DMS79 treated with DMSO at 0.1 percent for 48 hours (cell line): Measurements from ENCODE around the gene SLC25A42.
"Not testable (repeated sequence)": the region's sequence is repeated elsewhere in the genome, so short reads cannot be mapped to it uniquely, and the experiment has no call there.

Experiments used
- DNase-seq: peaks from one replicate; lab custom pipeline; 2025; lab: John Stamatoyannopoulos, UW

Gene SLC25A42

GRCh38 chr19:19105365-19106055 lies 41.7 kb downstream of the SLC25A42 start:
- peak; percentile 92 for DNase-seq

- peak; percentile 92 for DNase-seq
Measured at GRCh38 chr19:19106056-19106551, 42.3 kb downstream of the SLC25A42 start.

DNA sequence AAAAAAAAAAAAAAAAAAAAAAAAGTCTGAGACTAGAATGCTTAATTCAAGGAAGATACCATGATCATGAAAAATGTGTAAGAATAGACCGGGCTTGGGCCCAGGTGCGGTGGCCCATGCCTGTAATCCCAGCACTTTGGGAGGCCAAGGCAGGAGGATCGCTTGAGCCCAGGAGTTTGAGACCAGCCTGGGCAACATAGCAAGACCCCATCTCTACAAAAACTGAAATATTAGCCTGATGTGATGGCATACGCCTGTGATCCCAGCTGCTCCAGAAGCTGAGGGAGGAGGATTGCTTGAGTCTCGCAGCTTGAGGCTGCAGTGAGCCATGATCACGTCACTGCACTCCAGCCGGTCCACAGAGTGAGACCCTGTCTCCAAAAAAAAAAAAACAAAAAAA lies 43.1 kb downstream of the SLC25A42 start:
- DNase-seq, result not testable (repeated sequence)

DNA sequence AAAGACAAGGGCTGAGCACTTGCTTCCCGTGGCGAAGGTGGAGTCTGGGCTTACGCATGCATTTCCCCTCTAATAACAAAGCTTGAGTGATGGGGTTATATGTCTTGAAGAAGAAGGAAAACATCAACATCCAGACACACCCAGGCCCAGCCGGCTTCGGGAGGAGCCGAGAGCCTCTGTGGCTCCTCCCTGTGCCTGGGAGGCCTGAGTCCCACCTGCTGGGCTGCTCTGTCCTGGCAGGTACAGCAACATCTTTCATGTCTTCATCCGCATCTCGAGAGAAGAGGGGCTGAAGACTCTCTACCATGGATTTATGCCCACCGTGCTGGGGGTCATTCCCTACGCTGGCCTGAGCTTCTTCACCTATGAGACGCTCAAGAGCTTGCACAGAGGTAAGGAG lies 43.9 kb downstream of the SLC25A42 start:
- DNase-seq, result no peak

GRCh38 chr19:19109601-19110000 lies 45.8 kb downstream of the SLC25A42 start:
- DNase-seq, result no peak

DNA sequence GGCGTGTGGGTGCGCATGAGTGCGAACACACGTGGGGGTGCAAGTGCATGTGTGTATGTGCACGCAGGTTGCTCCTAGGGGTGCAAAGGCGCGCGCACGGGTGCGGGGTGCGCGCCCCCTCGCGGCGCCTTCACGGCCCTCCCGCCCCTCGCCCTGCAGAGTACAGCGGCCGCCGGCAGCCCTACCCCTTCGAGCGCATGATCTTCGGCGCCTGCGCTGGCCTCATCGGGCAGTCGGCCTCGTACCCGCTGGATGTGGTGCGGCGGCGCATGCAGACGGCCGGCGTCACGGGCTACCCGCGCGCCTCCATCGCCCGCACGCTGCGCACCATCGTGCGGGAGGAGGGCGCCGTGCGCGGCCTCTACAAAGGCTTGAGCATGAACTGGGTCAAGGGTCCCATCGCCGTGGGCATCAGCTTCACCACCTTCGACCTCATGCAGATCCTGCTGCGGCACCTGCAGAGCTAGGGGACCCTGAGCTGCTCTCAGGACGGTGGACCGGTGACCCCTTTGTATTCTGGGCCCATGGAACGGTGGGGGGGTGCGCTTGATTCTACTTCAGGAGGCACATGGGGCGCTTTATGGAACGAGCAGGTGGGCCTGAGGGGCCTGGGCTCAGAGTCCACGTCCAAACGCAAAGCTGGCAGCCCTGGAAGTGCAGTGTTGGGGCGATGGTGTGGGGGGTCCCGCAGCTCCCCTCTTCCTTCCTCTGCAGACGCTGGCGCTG lies 46.8 kb downstream of the SLC25A42 start:
- DNase-seq, result no peak

DNA sequence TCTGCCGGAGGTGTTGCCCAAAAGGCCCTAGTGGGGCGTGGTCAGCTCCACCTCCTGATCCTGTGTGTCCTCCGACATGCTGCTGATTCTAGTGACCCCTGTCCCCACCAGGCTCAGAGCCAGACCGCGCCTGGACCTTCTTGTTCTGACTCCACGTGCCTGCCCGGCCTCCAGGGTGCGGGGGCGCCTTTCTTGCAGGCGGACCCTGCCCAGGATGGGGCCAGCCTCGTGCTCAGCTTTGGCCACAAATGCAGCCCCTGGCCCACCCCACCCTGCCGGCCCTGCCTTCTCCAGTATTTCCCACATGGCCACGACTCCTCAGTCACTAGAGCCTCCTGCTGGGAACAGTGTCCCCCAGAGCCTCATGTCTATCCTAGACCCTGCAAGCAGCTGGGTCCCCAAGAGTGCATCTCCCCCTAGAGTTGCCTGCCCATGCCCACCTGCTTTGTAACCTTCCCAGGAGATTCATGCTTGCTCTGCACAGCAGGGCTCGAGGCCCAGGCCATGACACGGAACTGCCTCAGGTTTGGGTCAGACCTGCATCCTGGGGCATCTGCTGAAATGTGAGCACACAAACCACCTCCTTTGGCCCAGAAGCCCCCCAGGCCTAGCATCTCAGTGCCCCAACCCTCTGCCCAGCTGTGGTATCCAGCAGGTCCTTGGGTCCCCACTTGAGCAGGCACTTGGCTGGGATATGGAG lies 47.5 kb downstream of the SLC25A42 start:
- DNase-seq, result no peak

DNA sequence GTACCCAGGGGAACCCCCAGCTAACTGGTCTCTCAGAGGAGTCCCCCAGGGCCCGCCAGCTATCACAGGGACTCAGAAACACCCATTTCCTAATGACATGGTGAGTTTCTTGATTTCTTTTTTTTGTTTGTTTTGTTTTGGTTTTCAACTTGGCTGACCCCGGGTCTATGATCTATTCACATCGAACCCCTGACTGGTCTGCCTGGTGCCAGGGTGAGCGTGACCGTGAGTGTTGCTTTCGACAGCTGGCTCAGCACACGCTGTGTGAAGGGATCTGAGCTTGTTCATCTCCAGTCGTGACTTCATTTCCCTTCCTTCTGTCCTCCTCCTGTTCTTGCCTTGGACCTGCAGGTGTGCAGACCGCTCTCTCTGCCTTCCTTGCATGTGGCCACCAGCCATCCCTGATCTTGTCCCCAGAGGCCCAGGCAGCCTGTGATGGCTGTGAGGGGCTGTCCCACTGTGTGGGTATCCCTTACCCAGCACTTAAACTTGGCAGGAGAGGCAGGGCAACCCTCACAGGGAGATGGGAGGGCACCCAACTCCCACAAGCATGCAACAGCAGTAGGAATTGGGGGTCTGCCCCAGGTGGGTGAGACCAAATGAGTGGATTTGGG lies 48.3 kb downstream of the SLC25A42 start:
- DNase-seq, result no peak

- no peak for DNase-seq
Measured at GRCh38 chr19:19113040-19113626, 49.3 kb downstream of the SLC25A42 start.

DNA sequence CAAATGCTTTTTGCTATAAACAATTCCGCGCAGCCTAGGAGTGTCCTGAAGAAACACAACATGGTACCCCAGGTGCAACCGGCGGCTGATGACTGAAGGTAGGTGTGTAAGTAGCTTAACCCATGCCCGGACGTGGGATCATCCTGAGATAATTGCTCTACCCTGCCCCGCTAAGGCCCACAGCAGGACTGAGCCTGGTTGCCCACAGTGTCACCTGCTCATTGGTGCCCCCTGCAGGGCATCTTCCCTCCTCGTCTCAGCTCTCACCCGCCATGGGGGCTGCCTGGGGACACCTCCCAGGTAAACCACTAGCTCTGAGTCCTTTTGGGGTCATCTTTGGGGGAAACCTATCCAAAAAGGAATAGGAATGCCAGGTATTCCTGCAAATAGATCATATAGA lies 52.2 kb downstream of the SLC25A42 start:
- no peak for DNase-seq

DNA sequence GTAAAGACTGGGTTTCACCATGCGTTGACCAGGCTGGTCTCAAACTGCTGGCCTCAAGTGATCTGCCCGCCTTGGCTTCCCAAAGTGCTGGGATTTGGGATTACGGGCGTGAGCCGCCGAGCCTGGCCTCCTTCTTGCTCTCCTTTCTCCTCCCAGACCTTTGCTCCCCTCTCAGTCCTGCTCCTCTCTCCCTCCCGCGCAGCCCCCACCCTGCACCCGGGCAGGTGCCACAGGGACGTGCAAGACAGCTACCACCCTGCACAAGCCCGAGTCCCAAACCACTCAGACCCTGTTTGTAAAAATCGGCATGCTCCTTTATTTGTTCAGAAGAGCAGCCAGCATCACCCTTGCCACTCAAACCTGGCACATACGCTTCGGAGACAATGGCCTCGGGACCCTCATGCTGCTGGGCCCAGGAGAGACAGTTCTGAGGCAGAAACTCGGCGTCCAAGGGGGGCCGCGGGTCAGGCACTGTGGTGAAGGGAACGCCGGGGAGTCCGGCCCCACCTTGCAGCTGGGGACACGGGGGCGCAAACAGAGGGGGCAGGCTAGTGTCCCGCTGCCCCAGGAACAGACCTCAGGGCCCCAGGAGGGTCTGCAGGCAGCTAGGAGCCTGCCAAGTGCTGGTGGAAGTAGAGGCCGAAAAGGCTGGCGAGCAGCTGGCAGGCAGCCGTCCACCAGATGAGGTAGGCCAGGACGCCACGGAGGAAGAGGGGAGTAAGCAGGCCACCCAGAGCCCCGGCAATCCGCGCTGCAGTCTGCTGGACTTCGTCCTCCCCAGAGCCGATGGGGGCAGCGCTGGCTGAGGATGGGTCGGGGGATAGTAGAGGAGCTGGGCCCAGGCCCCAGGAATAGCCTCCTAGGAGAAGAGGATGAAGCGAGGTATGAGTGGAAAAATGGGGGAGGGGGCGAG lies 55.8 kb downstream of the SLC25A42 start:
- DNase-seq, result no peak

DNA sequence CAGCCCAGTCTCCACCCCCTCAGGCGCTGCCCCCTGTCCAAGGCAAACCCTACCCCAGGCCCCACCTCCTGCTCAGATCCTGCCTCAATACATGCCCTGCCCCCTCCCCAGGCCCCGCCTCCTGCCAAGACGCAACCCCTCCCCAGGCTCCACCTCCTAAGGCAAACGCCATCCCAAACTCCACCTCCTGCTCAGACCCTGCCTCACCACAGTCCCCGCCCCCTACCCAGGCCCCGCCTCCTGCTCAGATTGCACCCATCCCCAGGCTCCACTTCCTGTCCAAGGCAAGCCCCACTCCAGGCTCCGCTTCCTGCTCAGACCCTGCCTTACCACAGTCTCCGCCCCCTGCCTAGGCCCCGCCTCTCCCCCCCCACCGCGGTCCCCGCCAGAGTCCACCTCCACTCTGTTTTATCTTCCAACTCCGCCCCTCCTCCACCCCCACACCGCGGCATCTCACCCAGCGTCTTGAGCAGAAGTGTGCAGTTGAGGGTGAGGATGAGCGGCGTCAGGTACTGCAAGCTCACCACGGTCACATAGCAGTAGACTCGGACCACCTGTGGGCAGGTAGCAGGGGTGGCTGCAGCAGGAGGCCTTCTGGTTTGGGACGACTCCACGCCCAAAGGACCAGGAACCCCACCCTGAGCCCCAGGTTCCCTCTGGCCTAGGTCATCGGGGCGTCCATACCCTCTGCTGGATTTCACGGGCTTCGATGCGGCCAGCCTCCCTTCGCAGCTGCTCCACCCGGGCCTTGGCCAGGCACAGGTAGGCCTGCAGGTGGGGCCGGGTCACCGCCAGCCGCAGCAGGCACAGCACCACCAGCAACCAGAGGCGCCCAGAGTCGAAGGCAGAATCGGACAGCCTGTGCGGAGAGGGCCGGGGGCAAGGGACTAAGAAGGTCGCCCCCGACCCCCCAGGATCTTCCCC lies 56.8 kb downstream of the SLC25A42 start:
- DNase-seq, result no peak

DNA sequence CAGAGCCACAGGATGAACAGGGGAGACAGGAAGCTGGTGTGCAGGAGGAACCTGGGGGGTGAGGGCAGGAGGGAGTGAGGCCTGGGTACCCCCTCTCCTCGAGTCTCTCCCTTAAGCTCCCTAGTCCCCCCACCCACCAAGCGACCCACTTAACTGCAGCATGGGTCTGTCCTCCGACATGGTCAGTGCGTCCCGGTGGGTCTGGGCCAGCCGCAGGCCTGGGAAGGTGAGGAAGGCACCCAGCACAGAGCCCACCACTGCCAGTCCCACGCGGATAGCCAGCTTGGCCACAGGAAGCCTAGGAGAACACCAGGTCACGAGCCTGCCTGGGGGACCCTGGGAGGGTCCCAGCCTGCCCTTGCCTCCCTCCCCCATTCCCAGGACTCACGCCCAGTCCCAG lies 57.6 kb downstream of the SLC25A42 start:
- DNase-seq, result no peak

GRCh38 chr19:19122902-19123301 lies 59.1 kb downstream of the SLC25A42 start:
- DNase-seq, result no peak

DNA sequence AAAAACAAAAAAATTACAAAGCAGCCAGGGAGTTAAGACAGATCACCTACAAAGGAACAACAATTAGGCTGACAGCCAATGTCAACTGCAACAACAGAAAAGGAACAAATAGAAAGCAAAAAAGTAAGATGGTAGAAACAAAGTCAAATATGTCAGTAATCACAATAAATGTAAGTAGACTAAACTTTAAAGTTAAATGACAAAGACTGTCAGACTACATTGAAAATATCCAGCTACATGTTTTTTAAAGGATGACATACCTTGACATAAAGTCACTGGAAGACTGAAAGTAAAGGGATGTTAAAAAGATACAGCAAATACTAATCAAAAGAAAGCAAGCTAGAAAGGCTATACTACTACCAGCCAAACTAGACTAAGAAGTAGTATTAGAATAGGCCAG lies 59.6 kb downstream of the SLC25A42 start:
- DNase-seq, result no peak

DNA sequence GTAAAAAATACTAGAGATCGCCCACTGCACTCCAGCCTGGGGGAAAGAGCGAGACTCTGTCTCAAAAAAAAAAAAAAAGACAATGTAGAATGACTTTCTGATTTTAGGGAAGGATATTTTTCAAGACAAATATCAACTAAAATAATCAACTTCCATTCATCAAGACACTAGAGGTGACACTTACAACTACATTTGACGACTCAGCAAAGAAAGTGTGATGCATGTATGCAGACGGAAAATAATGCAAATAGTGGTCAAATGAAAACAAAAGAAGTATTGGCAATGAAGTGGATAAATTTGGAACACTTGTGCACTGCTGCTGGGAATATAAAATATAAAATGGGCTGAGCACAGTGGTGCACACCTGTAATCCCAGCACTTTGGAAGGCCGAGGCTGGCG lies 62.3 kb downstream of the SLC25A42 start:
- DNase-seq, result no peak

DNA sequence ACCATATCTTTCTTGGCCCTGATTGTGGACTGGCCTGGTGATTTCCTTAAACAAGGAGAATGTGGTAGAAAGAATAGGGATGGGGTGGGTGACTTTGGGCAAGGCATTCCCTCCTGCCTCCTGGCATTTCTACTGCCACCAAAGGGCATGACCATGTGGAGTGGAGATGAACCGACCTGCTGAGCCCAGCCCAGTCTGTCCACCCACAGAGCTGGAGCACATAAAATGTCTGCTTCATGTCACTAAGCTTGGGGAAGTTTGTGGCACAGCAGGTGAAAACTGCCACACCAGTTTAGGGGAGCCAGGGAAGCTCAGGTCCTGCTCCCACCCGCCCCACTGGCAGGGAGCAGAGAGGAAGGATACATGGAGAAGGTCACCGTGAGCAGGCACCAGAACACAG lies 68.2 kb downstream of the SLC25A42 start:
- DNase-seq, result no peak

- no peak for DNase-seq
Measured at GRCh38 chr19:19132912-19133311, 69.1 kb downstream of the SLC25A42 start.

DNA sequence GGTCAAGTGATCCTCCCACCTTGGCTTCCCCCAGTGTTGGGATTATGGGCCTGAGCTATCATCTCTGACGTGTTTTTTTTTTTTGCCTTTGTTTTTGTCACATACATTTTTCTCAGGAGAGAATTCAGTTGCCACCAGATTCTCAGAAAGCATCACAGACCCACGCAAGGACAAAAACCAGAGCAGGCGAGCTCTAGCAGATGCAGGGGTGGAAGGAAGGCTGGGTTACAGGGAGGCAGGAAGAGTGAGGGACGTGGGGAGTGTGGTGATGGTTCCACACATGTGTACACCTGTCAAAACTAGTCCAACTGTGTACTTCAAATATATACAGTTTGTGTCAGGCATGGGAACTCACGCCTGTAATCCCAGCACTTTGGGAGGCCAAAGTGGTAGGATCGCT lies 70.2 kb downstream of the SLC25A42 start:
- no peak for DNase-seq

- DNase-seq, result no peak
Measured at GRCh38 chr19:19134687-19135158, 70.9 kb downstream of the SLC25A42 start.
